Heart left ventricle (tissue), 16 donors: ENCODE results near the gene OPCML. TPM values are rescaled to one million over a fixed set of nuclear protein-coding genes. Genes with fewer than 3 reads are reported as not detected.

Experiments used
- ATAC-seq, 4 donors: fragments of 200-7000 bp; cut with Tn5 transposase; one replicate each; pipeline ENCODE4 v1.9.1; 2020 to 2022; ENCODE audit warnings: moderate library complexity in 4 of 4, mild to moderate bottlenecking in 3 of 4, moderate number of reproducible peaks in 1 of 4
- DNase-seq, 5 donors: peaks; one replicate each; pipeline ENCODE4 v3.0.0-alpha.2; 2020
- H3K27ac ChIP-seq, 12 donors: fragments of 200-600 bp; sonication (generic) in 4 of 12; one replicate each; pipeline versions ENCODE4 v1.5.0 to v1.8.0; 2016 to 2022; ENCODE audit warnings: mild to moderate bottlenecking in 2 of 12
- H3K27me3 ChIP-seq, 9 donors: fragments of 200-600 bp; sonication (generic) in 2 of 9; one replicate each; pipeline versions ENCODE4 v1.5.1 to v1.8.0; 2016 to 2022; ENCODE audit warnings: mild to moderate bottlenecking in 3 of 9
- H3K36me3 ChIP-seq, 9 donors: fragments of 200-600 bp; sonication (generic) in 2 of 9; one replicate each; pipeline versions ENCODE4 v1.5.0 to v1.8.0; 2018 to 2022; ENCODE audit warnings: mild to moderate bottlenecking in 2 of 9
- H3K4me1 ChIP-seq, 12 donors: fragments of 200-600 bp; sonication (generic) in 4 of 12; one replicate each; pipeline versions ENCODE4 v1.5.0 to v1.8.0; 2016 to 2022; ENCODE audit warnings: mild to moderate bottlenecking in 3 of 12
- H3K4me3 ChIP-seq, 12 donors: fragments of 200-600 bp; sonication (generic) in 4 of 12; one replicate each; pipeline versions ENCODE4 v1.5.0 to v1.8.0; 2017 to 2022; ENCODE audit warnings: mild to moderate bottlenecking in 9 of 12, moderate library complexity in 4 of 12
- H3K9me3 ChIP-seq, 12 donors: fragments of 200-600 bp; sonication (generic) in 4 of 12; one replicate each; pipeline versions ENCODE4 v1.5.0 to v1.8.0; 2016 to 2022; ENCODE audit warnings: mild to moderate bottlenecking in 1 of 12
- POLR2A ChIP-seq, 2 donors: fragments of 450-650 bp; IDR thresholded peaks; one replicate each; pipeline ENCODE4 v1.6.1; 2017; ENCODE audit warnings: antibody characterized with exemption in 2 of 2, mild to moderate bottlenecking in 2 of 2, moderate library complexity in 2 of 2
- WGBS, 4 donors: extraction: QIAGEN DNeasy Blood & Tissue Kit in 2 of 4; methylation state at CpG; one replicate each; pipeline versions ENCODE4 v1.1.5 to v1.1.7; 2013 to 2018; 5-methylcytosine and 5-hydroxymethylcytosine counted together
- intact Hi-C, 10 donors: fragments of 100-400 bp; cut with DNase I; formaldehyde crosslinking; loops; one replicate each; pipeline versions ENCODE4 v1.11.1 to v1.14.2; 2022
- polyA plus RNA-seq, 2 donors: library from polyadenylated mRNA; stranded (reverse); fragments of 200-250 nt; gene quantifications; one replicate each; pipeline ENCODE4 v1.2.3, GENCODE V29; 2013
- total RNA-seq, 9 donors: library from RNA; depleted of rRNA in 2 of 9; stranded (reverse); fragments of >200 nt in 2 of 9; fragmentation: NEBNext Ultra II Directional in 3 of 9; extraction: Animal tissue kit (Norgen Biotek cat#: 25700) in 3 of 9; gene quantifications; one replicate each; pipeline versions ENCODE4 v1.1.0 to v1.2.4, GENCODE V29; 2016 to 2023
- TF ChIP-seq, protein P1 (sequence below), 12 donors: fragments of 200-600 bp; sonication (generic) in 4 of 12; IDR thresholded peaks; one replicate each; pipeline versions ENCODE4 v1.5.0 to v1.8.0; 2018 to 2022; ENCODE audit warnings: antibody characterized with exemption in 12 of 12, mild to moderate bottlenecking in 5 of 12
- donor health status: ischemic (EF 13 %, LVEDD 7.1; RV severe dilation, severe dysfunction).
- donor health status: healthy with polysubstance abuse.
- donor health status: DM: no; HTN: yes; CAD: no.
- donor health status: DM: no; HTN: no; CAD: no.
- donor health status: ischemic (EF 25% LVEDD 6.9; RV normal size, moderate dysfunction).
- donor health status: ischemic (EF 25% LVEDD 5.7; RV mildly dilated, moderate dysfunction).
- donor health status: healthy.
- donor health status: DM: yes; HTN: yes; CAD: no.
- donor health status: ischemic (EF 35%, LVEDD 5.7; RV mildly dilated, moderate dysfunction).
- donor health status: nonischemic (EF 11% LVEDD 7.7; RV severe dilation, severe dysfunction).
- donor health status: DM: yes; HTN: yes; CAD: no.
- donor health status: PGD.
- donor health status: ischemic (EF 29% LVEDD 5.4; RV normal size, mild dysfunction).
- donor health status: nonischemic (EF 23%, LVEDD 6.1; RV moderate dilation, normal function).

The OPCML gene
- total and polyA plus RNA-seq, 11 donors, result 0.04 to 1.3 (median 0.23) TPM; not detected in 3

DNA sequence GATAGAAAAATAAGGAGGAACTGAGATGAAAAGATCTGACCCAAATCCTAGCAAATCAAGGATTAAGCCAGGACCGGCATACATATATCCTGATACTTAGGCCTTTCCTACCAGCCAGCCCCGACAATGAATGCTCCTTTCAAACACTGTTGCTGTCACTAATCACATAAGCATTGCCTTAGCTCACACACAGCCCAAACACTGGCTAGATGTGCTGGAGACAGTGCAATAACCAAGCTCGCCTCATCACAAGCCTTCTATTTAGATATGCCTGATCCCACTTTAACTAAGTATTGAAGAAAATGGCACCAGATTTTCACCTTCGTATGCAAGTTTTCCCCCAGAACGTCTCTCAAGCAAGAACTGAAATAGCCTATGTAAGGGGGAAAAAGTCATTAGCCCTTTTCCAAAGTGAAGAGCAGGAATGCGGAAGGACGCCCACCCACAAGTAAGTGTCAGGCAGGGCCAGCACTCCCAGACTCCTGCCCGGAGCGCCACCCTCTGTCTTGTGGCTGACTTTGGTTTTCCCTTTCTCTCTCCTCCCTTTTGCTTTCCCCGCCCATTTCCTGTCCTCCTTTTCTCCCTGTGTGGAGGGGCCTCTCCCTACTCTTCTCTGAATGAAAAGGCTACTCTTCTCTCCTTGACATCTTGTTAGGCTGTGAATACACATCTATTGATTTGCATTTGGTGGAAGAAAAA is 8.9 kb upstream of the OPCML start:
- no peaks in the 10 kb centered on the region for H3K36me3 ChIP-seq
- no peak overlapping the region for H3K27ac ChIP-seq
- H3K9me3 ChIP-seq, result no peaks in the 10 kb centered on the region
- intact Hi-C loops, result no loop called here
- DNase-seq (no peak), ATAC-seq (no peak)
- H3K27me3 ChIP-seq, result peaks cover 0 to 7% (median 0%) of the 10 kb centered on the region in 9 donors
- H3K4me1 ChIP-seq, result no peaks in the 10 kb centered on the region
- no peak overlapping the region for H3K4me3 ChIP-seq
- 64 to 73% (median 71%) methylated on average over 10 of the region's 10 CpGs for WGBS, 4 donors
- no peak for TF ChIP-seq POLR2A (IDR thresholded peaks at IDR 0.05)
- TF ChIP-seq, protein P1, sequence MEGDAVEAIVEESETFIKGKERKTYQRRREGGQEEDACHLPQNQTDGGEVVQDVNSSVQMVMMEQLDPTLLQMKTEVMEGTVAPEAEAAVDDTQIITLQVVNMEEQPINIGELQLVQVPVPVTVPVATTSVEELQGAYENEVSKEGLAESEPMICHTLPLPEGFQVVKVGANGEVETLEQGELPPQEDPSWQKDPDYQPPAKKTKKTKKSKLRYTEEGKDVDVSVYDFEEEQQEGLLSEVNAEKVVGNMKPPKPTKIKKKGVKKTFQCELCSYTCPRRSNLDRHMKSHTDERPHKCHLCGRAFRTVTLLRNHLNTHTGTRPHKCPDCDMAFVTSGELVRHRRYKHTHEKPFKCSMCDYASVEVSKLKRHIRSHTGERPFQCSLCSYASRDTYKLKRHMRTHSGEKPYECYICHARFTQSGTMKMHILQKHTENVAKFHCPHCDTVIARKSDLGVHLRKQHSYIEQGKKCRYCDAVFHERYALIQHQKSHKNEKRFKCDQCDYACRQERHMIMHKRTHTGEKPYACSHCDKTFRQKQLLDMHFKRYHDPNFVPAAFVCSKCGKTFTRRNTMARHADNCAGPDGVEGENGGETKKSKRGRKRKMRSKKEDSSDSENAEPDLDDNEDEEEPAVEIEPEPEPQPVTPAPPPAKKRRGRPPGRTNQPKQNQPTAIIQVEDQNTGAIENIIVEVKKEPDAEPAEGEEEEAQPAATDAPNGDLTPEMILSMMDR (IDR thresholded peaks at IDR 0.05), result no peak

DNA sequence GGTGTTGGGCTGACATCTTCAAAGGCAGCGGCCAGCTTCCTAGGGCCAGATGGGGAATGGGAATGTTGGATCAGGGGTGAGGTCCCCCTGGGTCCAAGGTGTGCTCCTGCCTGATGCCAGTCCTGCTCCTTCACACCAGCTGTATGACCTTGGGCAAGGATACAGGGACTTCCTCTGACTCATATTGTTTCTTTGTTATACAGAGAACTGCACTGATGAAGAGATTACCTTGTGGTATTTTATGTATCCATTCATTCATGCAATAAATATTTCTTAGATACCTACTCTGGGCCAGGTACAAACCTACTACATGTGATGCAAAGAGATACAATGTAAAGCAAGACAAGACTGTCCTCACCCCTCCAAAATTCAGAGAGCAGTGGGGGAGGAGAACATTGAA is 3.9 kb upstream of the OPCML start:
- ATAC-seq, result no peak
- no peak overlapping the region for H3K4me3 ChIP-seq
- no peak for DNase-seq
- peaks cover 0 to 39% (median 7%) of the 10 kb centered on the region in 9 donors for H3K27me3 ChIP-seq
- peaks cover 0 to 3% (median 0%) of the 10 kb centered on the region in 12 donors for H3K4me1 ChIP-seq
- no peaks in the 10 kb centered on the region for H3K9me3 ChIP-seq
- H3K36me3 ChIP-seq, result no peaks in the 10 kb centered on the region
- WGBS, 4 donors, result 71 to 100% (median 78%) methylated on average over 1 of the region's 1 CpG
- TF ChIP-seq, protein P1 (IDR thresholded peaks at IDR 0.05), result no peak
- no peak for TF ChIP-seq POLR2A (IDR thresholded peaks at IDR 0.05)
- H3K27ac ChIP-seq, result no peak overlapping the region
- intact Hi-C loops, result no loop called here

DNA sequence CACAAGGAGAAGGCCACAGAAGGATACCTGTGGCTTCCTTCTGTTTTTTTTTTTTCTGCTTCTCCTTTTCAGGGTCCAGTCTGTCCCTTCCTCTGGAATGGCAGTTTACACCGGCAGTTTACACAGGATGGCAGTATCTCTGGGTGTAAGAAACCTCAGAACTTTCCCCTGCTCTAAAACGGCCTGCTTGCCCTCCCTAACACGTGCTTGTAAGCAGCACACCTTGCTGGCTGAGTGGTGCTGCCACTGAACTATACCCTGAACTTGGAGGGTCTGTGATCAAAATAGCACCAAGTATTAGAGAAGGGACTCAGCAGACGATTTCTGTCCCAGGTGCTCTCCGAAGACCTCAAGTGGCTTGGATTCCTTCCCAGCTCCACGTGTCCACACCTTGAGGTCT is 904 bp upstream of the OPCML start:
- DNase-seq, result no peak
- Histone ChIP-seq H3K36me3 (no peaks in the 10 kb centered on the region), H3K4me3 (no peak overlapping the region), H3K27ac (no peak overlapping the region), H3K4me1 (peaks cover 0 to 3% (median 0%) of the 10 kb centered on the region in 12 donors), H3K9me3 (no peaks in the 10 kb centered on the region), H3K27me3 (peaks cover 2 to 69% (median 32%) of the 10 kb centered on the region in 9 donors)
- TF ChIP-seq, protein P1 (IDR thresholded peaks at IDR 0.05), result no peak
- TF ChIP-seq POLR2A (IDR thresholded peaks at IDR 0.05), result no peak
- intact Hi-C loops, result no loop called here
- 48 to 60% (median 55%) methylated on average over 6 of the region's 6 CpGs for WGBS, 4 donors
- ATAC-seq, result no peak

DNA sequence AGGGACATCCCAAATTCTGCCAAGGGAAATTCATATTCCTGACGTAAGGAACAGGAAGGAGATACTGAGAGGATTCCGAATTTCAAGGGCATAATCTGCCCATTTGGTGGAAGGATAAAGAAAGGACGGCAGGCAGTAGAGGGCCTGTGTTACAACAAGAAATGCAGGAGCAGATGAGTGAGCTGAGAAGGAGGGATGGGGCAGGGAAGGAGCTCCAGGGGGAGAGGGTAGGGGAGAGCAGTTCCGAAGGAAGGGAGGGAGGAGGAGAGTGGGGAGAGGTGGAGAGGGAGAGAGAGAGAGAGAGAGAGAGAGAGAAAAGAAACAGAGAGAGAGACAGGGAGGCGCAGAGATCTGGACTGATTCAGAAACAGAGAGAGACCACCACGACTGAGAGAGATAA is 843 bp downstream of the OPCML start:
- Histone ChIP-seq H3K36me3 (no peaks in the 10 kb centered on the region), H3K4me3 (no peak overlapping the region), H3K27me3 (peaks cover 5 to 77% (median 32%) of the 10 kb centered on the region in 9 donors), H3K27ac (no peak overlapping the region), H3K4me1 (peaks cover 0 to 8% (median 0%) of the 10 kb centered on the region in 12 donors), H3K9me3 (no peaks in the 10 kb centered on the region)
- intact Hi-C loops, result no loop called here
- ATAC-seq (no peak), DNase-seq (no peak)
- TF ChIP-seq, protein P1 (IDR thresholded peaks at IDR 0.05), result no peak
- no peak for TF ChIP-seq POLR2A (IDR thresholded peaks at IDR 0.05)
- WGBS, 4 donors, result 21 to 32% (median 29%) methylated on average over 6 of the region's 6 CpGs
